GM23338 (cell line): Measurements from ENCODE around the gene KRT9. TPM values are rescaled to one million over a fixed set of nuclear protein-coding genes. Genes with fewer than 3 reads are reported as not detected.

ENCODE experiments used
- ATAC-seq: fragments of 200-7000 bp; cut with Tn5 transposase; 3 replicates; pipeline ENCODE4 v1.9.1; 2020
- DNase-seq: peaks from one replicate; pipeline ENCODE4 v3.0.0-alpha.2; 2015; ENCODE audit warnings: low spot score
- H2AFZ ChIP-seq: fragments of 200-600 bp; sonication (generic); 2 replicates; pipeline ENCODE4 v1.8.0; 2016; ENCODE audit warnings: antibody characterized with exemption, mild to moderate bottlenecking, moderate library complexity
- H3F3A ChIP-seq: fragments of 200-600 bp; sonication (generic); replicated peaks from 2 replicates; pipeline ENCODE4 v1.8.0; 2017; ENCODE audit warnings: antibody characterized with exemption, mixed run types, low read depth
- H3K27ac ChIP-seq: fragments of 200-600 bp; sonication (generic); 2 replicates; pipeline ENCODE4 v1.6.1; 2016; ENCODE audit warnings: low read depth
- H3K27me3 ChIP-seq: fragments of 200-600 bp; sonication (generic); 2 replicates; pipeline ENCODE4 v1.8.0; 2016; ENCODE audit warnings: mild to moderate bottlenecking, mixed run types, moderate library complexity; ENCODE audit not compliant: insufficient read depth
- H3K36me3 ChIP-seq: fragments of 200-600 bp; sonication (generic); 2 replicates; pipeline ENCODE4 v1.8.0; 2016; ENCODE audit warnings: mild to moderate bottlenecking; ENCODE audit not compliant: insufficient read depth
- H3K4me1 ChIP-seq: fragments of 200-600 bp; sonication (generic); 2 replicates; pipeline ENCODE4 v1.8.0; 2016; ENCODE audit warnings: mild to moderate bottlenecking, moderate library complexity; ENCODE audit not compliant: insufficient read depth
- H3K4me2 ChIP-seq: fragments of 200-600 bp; sonication (generic); 2 replicates; pipeline ENCODE4 v1.7.1; 2017; ENCODE audit warnings: mixed run types
- H3K4me3 ChIP-seq: fragments of 200-600 bp; sonication (generic); 2 replicates; pipeline ENCODE4 v1.6.1; 2016; ENCODE audit warnings: mixed run types
- H3K79me2 ChIP-seq: fragments of 200-600 bp; sonication (generic); replicated peaks from 2 replicates; pipeline ENCODE4 v1.8.0; 2017; ENCODE audit warnings: mild to moderate bottlenecking; ENCODE audit not compliant: insufficient read depth
- H3K9me2 ChIP-seq: fragments of 200-600 bp; sonication (generic); 2 replicates; pipeline ENCODE4 v1.8.0; 2017; ENCODE audit not compliant: insufficient read depth
- H4K20me1 ChIP-seq: fragments of 200-600 bp; sonication (generic); replicated peaks from 2 replicates; pipeline ENCODE4 v1.8.0; 2017; ENCODE audit warnings: mild to moderate bottlenecking; ENCODE audit not compliant: insufficient read depth
- H3K27ac Mint-ChIP-seq: 2 replicates; pipeline ENCODE4 v1.8.0; 2020; ENCODE audit warnings: inconsistent platforms, mild to moderate bottlenecking, moderate library complexity, mixed read lengths
- H3K27me3 Mint-ChIP-seq: 3 replicates; pipeline ENCODE4 v1.8.0; 2022; ENCODE audit warnings: low read depth, mild to moderate bottlenecking, moderate library complexity, mixed read lengths, inconsistent platforms; ENCODE audit not compliant: insufficient read depth, poor library complexity
- H3K36me3 Mint-ChIP-seq: 3 replicates; pipeline ENCODE4 v1.8.0; 2021; ENCODE audit warnings: low read depth, mild to moderate bottlenecking, inconsistent platforms, moderate library complexity, mixed read lengths
- H3K4me1 Mint-ChIP-seq: 3 replicates; pipeline ENCODE4 v1.8.0; 2020; ENCODE audit warnings: mild to moderate bottlenecking, inconsistent platforms, mixed read lengths
- H3K4me3 Mint-ChIP-seq: 3 replicates; pipeline ENCODE4 v1.8.0; 2021; ENCODE audit warnings: moderate library complexity, mild to moderate bottlenecking, inconsistent platforms, mixed read lengths
- H3K9me3 Mint-ChIP-seq: 3 replicates; pipeline ENCODE4 v1.8.0; 2020; ENCODE audit warnings: moderate library complexity, mild to moderate bottlenecking, inconsistent platforms, mixed read lengths
- CREB1 ChIP-seq: fragments of 250-450 bp; sonication (Bioruptor Pico); IDR thresholded peaks from 2 replicates; pipeline ENCODE4 v1.5.0; 2020; ENCODE audit warnings: low read depth, mild to moderate bottlenecking, moderate library complexity
- EZH2 ChIP-seq: fragments of 200-600 bp; sonication (generic); IDR thresholded peaks from one replicate; pipeline ENCODE4 v1.8.0; 2017; ENCODE audit warnings: antibody characterized with exemption, mild to moderate bottlenecking, low read depth; ENCODE audit not compliant: unreplicated experiment
- EZH2phosphoT487 ChIP-seq: fragments of 200-600 bp; sonication (generic); IDR thresholded peaks from one replicate; pipeline ENCODE4 v1.8.1; 2018; ENCODE audit warnings: antibody characterized with exemption; ENCODE audit not compliant: unreplicated experiment
- JUNB ChIP-seq: IDR thresholded peaks from one replicate; pipeline ENCODE4 v1.6.1; 2016; ENCODE audit warnings: antibody characterized with exemption; ENCODE audit not compliant: unreplicated experiment
- NANOG ChIP-seq: IDR thresholded peaks from 2 replicates; pipeline ENCODE4 v1.6.1; 2016; ENCODE audit warnings: antibody characterized with exemption, borderline replicate concordance
- POLR2AphosphoS5 ChIP-seq: IDR thresholded peaks from 2 replicates; pipeline ENCODE4 v1.6.1; 2016; ENCODE audit warnings: antibody characterized with exemption, low read depth
- STAT1 ChIP-seq: IDR thresholded peaks from one replicate; pipeline ENCODE4 v1.6.1; 2016; ENCODE audit warnings: antibody characterized with exemption; ENCODE audit not compliant: unreplicated experiment
- ZNF114 ChIP-seq: fragments of 250-450 bp; sonication (Bioruptor Pico); IDR thresholded peaks from 2 replicates; pipeline ENCODE4 v1.5.0; 2020; ENCODE audit warnings: mild to moderate bottlenecking, moderate library complexity
- ZNF331 ChIP-seq: fragments of 250-450 bp; sonication (Bioruptor Pico); IDR thresholded peaks from 2 replicates; pipeline ENCODE4 v1.5.0; 2020; ENCODE audit warnings: low read depth, mild to moderate bottlenecking, moderate library complexity
- polyA plus RNA-seq: library from polyadenylated mRNA; unstranded; fragments of >200 nt; fragmentation: Nextera tagmentation; extraction: Ambion mirVana; gene quantifications from 2 replicates; pipeline ENCODE4 v1.2.1, GENCODE V29; 2016
- total RNA-seq: library from RNA; depleted of rRNA; stranded (reverse); fragments of >200 nt; shearing (Covaris generic); gene quantifications from 2 replicates; pipeline ENCODE4 v1.2.3, GENCODE V29; 2014
- TF ChIP-seq, protein P1 (sequence below): IDR thresholded peaks from one replicate; pipeline ENCODE4 v1.6.1; 2018; ENCODE audit warnings: antibody characterized with exemption; ENCODE audit not compliant: unreplicated experiment
- TF ChIP-seq, protein P2 (sequence below), 2 experiments: fragments of 200-600 bp in 1 of 2; sonication (generic) in 1 of 2; conservative IDR thresholded peaks; 2 replicates each; pipeline versions ENCODE4 v1.5.1 to v1.6.1; 2016 to 2017; ENCODE audit warnings: antibody characterized with exemption in 2 of 2, low read depth in 2 of 2, mild to moderate bottlenecking in 2 of 2, moderate library complexity in 1 of 2
- TF ChIP-seq, protein P3 (sequence below): IDR thresholded peaks from 2 replicates; pipeline ENCODE4 v1.6.1; 2016; ENCODE audit warnings: antibody characterized with exemption
- TF ChIP-seq, protein P4 (sequence below): fragments of 250-450 bp; sonication (Bioruptor Pico); IDR thresholded peaks from 2 replicates; pipeline ENCODE4 v1.5.0; 2020; ENCODE audit warnings: mild to moderate bottlenecking, moderate library complexity

Gene KRT9
- total and polyA plus RNA-seq, 2 experiments from 2014 or later, result not detected

DNA sequence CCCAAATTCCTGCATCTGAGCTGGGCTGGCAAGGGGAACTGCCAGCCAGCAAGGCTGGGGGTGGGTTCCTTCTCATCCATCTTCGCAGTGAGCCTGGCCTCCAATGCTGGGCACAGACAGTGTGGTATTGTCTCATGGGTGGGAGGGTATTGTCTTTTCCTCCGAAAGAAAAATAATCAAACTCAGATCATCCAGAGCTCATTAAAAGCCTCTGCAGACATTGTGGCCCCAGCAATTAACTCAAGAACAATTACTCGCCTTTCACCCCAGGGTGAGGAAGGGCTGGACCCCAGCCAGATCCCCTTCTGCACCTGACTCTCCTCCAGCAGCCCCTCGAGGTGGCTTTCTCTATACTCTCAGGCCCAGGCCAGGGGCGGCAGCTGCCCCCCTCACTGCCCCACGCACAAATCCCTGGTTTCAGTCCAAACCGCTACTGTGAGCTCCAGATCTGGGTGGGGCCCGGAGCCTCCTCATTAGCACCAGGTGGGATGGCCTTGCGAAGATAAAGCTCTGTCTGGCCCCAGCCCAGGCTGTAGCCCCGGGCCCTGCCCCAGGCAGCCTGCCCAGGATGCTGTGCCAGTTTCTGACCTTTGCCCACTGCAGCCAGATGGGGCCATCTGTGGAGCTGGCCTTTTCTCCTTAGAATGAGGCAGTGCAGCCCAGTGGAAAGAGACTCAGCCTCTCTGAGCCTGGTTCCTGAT lies 50.9 kb downstream of the KRT9 start:
- Histone ChIP-seq H3K4me2 (no peak overlapping the region), H3K4me1 (peaks cover 12% of the 10 kb centered on the region; the same call in 1 of the 2 replicates), H4K20me1 (no peaks in the 10 kb centered on the region; the same call in 1 of the 2 replicates), H3F3A (0 out of 2 replicates have a peak, but pooled peaks cover 4% of the 10 kb centered on the region), H3K27me3 (no peaks in the 10 kb centered on the region), H3K27ac (no peak overlapping the region), H3K36me3 (0 out of 2 replicates have a peak, but pooled peaks cover 9% of the 10 kb centered on the region), H3K9me2 (no peaks in the 10 kb centered on the region), H2AFZ (no peak overlapping the region), H3K79me2 (no peaks in the 10 kb centered on the region), H3K4me3 (no peak overlapping the region)
- H3K27ac Mint-ChIP-seq, result no peak overlapping the region; the same call in 1 of the 2 replicates
- H3K9me3 Mint-ChIP-seq, result no peaks in the 10 kb centered on the region
- peaks cover 13% of the 10 kb centered on the region for H3K27me3 Mint-ChIP-seq
- TF ChIP-seq NANOG (no peak), JUNB (no peak), POLR2AphosphoS5 (no peak), ZNF331 (CRISPR knock-in tag) (no peak), ZNF114 (CRISPR knock-in tag) (no peak), EZH2 (no peak), STAT1 (no peak), CREB1 (no peak), EZH2phosphoT487 (no peak)
- TF ChIP-seq, protein P1, sequence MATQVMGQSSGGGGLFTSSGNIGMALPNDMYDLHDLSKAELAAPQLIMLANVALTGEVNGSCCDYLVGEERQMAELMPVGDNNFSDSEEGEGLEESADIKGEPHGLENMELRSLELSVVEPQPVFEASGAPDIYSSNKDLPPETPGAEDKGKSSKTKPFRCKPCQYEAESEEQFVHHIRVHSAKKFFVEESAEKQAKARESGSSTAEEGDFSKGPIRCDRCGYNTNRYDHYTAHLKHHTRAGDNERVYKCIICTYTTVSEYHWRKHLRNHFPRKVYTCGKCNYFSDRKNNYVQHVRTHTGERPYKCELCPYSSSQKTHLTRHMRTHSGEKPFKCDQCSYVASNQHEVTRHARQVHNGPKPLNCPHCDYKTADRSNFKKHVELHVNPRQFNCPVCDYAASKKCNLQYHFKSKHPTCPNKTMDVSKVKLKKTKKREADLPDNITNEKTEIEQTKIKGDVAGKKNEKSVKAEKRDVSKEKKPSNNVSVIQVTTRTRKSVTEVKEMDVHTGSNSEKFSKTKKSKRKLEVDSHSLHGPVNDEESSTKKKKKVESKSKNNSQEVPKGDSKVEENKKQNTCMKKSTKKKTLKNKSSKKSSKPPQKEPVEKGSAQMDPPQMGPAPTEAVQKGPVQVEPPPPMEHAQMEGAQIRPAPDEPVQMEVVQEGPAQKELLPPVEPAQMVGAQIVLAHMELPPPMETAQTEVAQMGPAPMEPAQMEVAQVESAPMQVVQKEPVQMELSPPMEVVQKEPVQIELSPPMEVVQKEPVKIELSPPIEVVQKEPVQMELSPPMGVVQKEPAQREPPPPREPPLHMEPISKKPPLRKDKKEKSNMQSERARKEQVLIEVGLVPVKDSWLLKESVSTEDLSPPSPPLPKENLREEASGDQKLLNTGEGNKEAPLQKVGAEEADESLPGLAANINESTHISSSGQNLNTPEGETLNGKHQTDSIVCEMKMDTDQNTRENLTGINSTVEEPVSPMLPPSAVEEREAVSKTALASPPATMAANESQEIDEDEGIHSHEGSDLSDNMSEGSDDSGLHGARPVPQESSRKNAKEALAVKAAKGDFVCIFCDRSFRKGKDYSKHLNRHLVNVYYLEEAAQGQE, result no peak
- TF ChIP-seq, protein P2, sequence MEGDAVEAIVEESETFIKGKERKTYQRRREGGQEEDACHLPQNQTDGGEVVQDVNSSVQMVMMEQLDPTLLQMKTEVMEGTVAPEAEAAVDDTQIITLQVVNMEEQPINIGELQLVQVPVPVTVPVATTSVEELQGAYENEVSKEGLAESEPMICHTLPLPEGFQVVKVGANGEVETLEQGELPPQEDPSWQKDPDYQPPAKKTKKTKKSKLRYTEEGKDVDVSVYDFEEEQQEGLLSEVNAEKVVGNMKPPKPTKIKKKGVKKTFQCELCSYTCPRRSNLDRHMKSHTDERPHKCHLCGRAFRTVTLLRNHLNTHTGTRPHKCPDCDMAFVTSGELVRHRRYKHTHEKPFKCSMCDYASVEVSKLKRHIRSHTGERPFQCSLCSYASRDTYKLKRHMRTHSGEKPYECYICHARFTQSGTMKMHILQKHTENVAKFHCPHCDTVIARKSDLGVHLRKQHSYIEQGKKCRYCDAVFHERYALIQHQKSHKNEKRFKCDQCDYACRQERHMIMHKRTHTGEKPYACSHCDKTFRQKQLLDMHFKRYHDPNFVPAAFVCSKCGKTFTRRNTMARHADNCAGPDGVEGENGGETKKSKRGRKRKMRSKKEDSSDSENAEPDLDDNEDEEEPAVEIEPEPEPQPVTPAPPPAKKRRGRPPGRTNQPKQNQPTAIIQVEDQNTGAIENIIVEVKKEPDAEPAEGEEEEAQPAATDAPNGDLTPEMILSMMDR (conservative IDR thresholded peaks at IDR 0.05; ENCODE audit: low read depth in 2 of 2), result no peak
- TF ChIP-seq, protein P3, sequence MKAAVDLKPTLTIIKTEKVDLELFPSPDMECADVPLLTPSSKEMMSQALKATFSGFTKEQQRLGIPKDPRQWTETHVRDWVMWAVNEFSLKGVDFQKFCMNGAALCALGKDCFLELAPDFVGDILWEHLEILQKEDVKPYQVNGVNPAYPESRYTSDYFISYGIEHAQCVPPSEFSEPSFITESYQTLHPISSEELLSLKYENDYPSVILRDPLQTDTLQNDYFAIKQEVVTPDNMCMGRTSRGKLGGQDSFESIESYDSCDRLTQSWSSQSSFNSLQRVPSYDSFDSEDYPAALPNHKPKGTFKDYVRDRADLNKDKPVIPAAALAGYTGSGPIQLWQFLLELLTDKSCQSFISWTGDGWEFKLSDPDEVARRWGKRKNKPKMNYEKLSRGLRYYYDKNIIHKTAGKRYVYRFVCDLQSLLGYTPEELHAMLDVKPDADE, result no peak
- TF ChIP-seq, protein P4, sequence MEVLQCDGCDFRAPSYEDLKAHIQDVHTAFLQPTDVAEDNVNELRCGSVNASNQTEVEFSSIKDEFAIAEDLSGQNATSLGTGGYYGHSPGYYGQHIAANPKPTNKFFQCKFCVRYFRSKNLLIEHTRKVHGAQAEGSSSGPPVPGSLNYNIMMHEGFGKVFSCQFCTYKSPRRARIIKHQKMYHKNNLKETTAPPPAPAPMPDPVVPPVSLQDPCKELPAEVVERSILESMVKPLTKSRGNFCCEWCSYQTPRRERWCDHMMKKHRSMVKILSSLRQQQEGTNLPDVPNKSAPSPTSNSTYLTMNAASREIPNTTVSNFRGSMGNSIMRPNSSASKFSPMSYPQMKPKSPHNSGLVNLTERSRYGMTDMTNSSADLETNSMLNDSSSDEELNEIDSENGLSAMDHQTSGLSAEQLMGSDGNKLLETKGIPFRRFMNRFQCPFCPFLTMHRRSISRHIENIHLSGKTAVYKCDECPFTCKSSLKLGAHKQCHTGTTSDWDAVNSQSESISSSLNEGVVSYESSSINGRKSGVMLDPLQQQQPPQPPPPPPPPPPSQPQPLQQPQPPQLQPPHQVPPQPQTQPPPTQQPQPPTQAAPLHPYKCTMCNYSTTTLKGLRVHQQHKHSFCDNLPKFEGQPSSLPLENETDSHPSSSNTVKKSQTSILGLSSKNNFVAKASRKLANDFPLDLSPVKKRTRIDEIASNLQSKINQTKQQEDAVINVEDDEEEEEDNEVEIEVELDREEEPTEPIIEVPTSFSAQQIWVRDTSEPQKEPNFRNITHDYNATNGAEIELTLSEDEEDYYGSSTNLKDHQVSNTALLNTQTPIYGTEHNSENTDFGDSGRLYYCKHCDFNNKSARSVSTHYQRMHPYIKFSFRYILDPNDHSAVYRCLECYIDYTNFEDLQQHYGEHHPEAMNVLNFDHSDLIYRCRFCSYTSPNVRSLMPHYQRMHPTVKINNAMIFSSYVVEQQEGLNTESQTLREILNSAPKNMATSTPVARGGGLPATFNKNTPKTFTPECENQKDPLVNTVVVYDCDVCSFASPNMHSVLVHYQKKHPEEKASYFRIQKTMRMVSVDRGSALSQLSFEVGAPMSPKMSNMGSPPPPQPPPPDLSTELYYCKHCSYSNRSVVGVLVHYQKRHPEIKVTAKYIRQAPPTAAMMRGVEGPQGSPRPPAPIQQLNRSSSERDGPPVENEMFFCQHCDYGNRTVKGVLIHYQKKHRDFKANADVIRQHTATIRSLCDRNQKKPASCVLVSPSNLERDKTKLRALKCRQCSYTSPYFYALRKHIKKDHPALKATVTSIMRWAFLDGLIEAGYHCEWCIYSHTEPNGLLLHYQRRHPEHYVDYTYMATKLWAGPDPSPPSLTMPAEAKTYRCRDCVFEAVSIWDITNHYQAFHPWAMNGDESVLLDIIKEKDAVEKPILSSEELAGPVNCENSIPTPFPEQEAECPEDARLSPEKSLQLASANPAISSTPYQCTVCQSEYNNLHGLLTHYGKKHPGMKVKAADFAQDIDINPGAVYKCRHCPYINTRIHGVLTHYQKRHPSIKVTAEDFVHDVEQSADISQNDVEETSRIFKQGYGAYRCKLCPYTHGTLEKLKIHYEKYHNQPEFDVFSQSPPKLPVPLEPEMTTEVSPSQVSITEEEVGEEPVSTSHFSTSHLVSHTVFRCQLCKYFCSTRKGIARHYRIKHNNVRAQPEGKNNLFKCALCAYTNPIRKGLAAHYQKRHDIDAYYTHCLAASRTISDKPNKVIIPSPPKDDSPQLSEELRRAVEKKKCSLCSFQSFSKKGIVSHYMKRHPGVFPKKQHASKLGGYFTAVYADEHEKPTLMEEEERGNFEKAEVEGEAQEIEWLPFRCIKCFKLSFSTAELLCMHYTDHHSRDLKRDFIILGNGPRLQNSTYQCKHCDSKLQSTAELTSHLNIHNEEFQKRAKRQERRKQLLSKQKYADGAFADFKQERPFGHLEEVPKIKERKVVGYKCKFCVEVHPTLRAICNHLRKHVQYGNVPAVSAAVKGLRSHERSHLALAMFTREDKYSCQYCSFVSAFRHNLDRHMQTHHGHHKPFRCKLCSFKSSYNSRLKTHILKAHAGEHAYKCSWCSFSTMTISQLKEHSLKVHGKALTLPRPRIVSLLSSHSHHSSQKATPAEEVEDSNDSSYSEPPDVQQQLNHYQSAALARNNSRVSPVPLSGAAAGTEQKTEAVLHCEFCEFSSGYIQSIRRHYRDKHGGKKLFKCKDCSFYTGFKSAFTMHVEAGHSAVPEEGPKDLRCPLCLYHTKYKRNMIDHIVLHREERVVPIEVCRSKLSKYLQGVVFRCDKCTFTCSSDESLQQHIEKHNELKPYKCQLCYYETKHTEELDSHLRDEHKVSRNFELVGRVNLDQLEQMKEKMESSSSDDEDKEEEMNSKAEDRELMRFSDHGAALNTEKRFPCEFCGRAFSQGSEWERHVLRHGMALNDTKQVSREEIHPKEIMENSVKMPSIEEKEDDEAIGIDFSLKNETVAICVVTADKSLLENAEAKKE (CRISPR knock-in tag), result no peak
- ATAC-seq, result peak; percentile 10; the same call in 2 of the 3 replicates
- H3K4me3 Mint-ChIP-seq, result no peak overlapping the region
- no peak for DNase-seq
- H3K36me3 Mint-ChIP-seq, result peaks cover 31% of the 10 kb centered on the region
- peaks cover 25% of the 10 kb centered on the region for H3K4me1 Mint-ChIP-seq
